ENCODE results near the gene TFB1M.
"Not testable (repeated sequence)": the region's sequence is repeated elsewhere in the genome, so short reads cannot be mapped to it uniquely, and the experiment has no call there.

Gene TFB1M

GRCh38 chr6:155314092-155314772 lies at the start of gene TFB1M:
Gene TFB1M, minus strand, starts transcription at chr6:155314484. Its CDS starts 56 bp downstream, at chr6:155314428.
- peak; percentile 99 for DNase-seq

GRCh38 chr6:155364021-155364420 lies 49.7 kb upstream of the TFB1M start:
- not testable (repeated sequence) for DNase-seq

- not testable (repeated sequence) for DNase-seq
Measured at GRCh38 chr6:155362968-155363632, 48.8 kb upstream of the TFB1M start.

GRCh38 chr6:155354167-155354566 lies 39.9 kb upstream of the TFB1M start:
- DNase-seq, result no peak

- no peak for DNase-seq
Measured at GRCh38 chr6:155352811-155353210, 38.5 kb upstream of the TFB1M start.

- no peak for DNase-seq
Measured at GRCh38 chr6:155352130-155352420, 37.8 kb upstream of the TFB1M start.

- no peak for DNase-seq
Measured at GRCh38 chr6:155351273-155352129, 37.2 kb upstream of the TFB1M start.

GRCh38 chr6:155349956-155350355 lies 35.7 kb upstream of the TFB1M start:
- no peak for DNase-seq

GRCh38 chr6:155349129-155349528 lies 34.8 kb upstream of the TFB1M start:
- DNase-seq, result no peak

GRCh38 chr6:155347800-155348199 lies 33.5 kb upstream of the TFB1M start:
- DNase-seq, result no peak

GRCh38 chr6:155346957-155347356 lies 32.7 kb upstream of the TFB1M start:
- DNase-seq, result no peak

GRCh38 chr6:155344341-155345006 lies 30.2 kb upstream of the TFB1M start:
- DNase-seq, result no peak

- DNase-seq, result peak; percentile 75
Measured at GRCh38 chr6:155341130-155341828, 27.0 kb upstream of the TFB1M start.

GRCh38 chr6:155340464-155341129 lies 26.3 kb upstream of the TFB1M start:
- no peak for DNase-seq

- DNase-seq, result not testable (repeated sequence)
Measured at GRCh38 chr6:155339929-155340328, 25.6 kb upstream of the TFB1M start.

- not testable (repeated sequence) for DNase-seq
Measured at GRCh38 chr6:155338237-155338636, 24.0 kb upstream of the TFB1M start.

GRCh38 chr6:155335265-155335664 lies 21.0 kb upstream of the TFB1M start:
- no peak for DNase-seq

GRCh38 chr6:155334073-155334472 lies 19.8 kb upstream of the TFB1M start:
- not testable (repeated sequence) for DNase-seq

- DNase-seq, result no peak
Measured at GRCh38 chr6:155333414-155333813, 19.1 kb upstream of the TFB1M start.

GRCh38 chr6:155330922-155331321 lies 16.6 kb upstream of the TFB1M start:
- DNase-seq, result no peak

- DNase-seq, result no peak
Measured at GRCh38 chr6:155330133-155330734, 15.9 kb upstream of the TFB1M start.

Measured in inflammatory macrophage treated with lipopolysaccharide for 4 hours (primary cell).